H1 (cell line): ENCODE measurements around the gene CCDC7. TPM values are rescaled to one million over a fixed set of nuclear protein-coding genes. Genes with fewer than 3 reads are reported as not detected.

Experiments
- CTCF ChIP-seq, 3 experiments: IDR thresholded peaks; 1 replicate in 2 of 3; 2 replicates in 1 of 3; pipeline versions ENCODE4 v1.5.1 to v1.6.1; 2011; ENCODE audit warnings: low read length in 3 of 3, mild to moderate bottlenecking in 3 of 3, inconsistent platforms in 2 of 3, low read depth in 1 of 3, moderate library complexity in 1 of 3; ENCODE audit not compliant: insufficient read depth in 1 of 3; ENCODE audit errors: control extremely low read depth in 1 of 3
- MAFK ChIP-seq: IDR thresholded peaks from 2 replicates; pipeline ENCODE4 v1.6.1; 2012; ENCODE audit warnings: low read depth, mild to moderate bottlenecking, improper control_type of control experiment, low read length
- MAX ChIP-seq: IDR thresholded peaks from 2 replicates; pipeline ENCODE4 v1.6.1; 2012; ENCODE audit warnings: inconsistent platforms
- polyA plus RNA-seq, 7 experiments: library from polyadenylated mRNA; depleted of rRNA in 3 of 7; stranded (reverse) in 5 of 7; unstranded in 2 of 7; fragments of >200 nt in 5 of 7; fragments of 200-250 nt in 2 of 7; gene quantifications; 1 replicate in 5 of 7; 2 replicates in 1 of 7; 4 replicates in 1 of 7; pipeline versions ENCODE4 v1.2.1 to v1.2.3, GENCODE V29; 2011 to 2013; ENCODE audit warnings: missing spikeins in 2 of 7, mixed read lengths in 2 of 7
- total RNA-seq: library from RNA; stranded (reverse); fragmentation: NEBNext Ultra II Directional; extraction: Animal tissue kit (Norgen Biotek cat#: 25700); gene quantifications from 2 replicates; pipeline ENCODE4 v1.2.1, GENCODE V29; 2021

CCDC7 gene
- total and polyA plus RNA-seq, 2 of the 8 experiments (the other 6 are each of a cell fraction or from before 2014, with no cell fraction given), result 0.18 to 0.74 TPM

- TF ChIP-seq CTCF (IDR thresholded peaks at IDR 0.05; ENCODE audit: control extremely low read depth in 1 of 3, insufficient read depth in 1 of 3, low read depth in 1 of 3, low read length in 3 of 3) (no peak), MAX (no peak), MAFK (no peak)
These were observed 238.4 kb downstream of the CCDC7 start (continued) for GRCh38 chr10:32684291-32684690.
